SU-DHL-6 (cell line): Measurements from ENCODE around the gene CCR6.

Experiments
- H2AFZ ChIP-seq: fragments of 200-600 bp; sonication (generic); 2 replicates; pipeline ENCODE4 v1.6.1; 2014; ENCODE audit warnings: low read depth, mild to moderate bottlenecking, moderate library complexity, mixed read lengths, antibody characterized with exemption, low read length; ENCODE audit not compliant: severe bottlenecking
- H3F3A ChIP-seq: fragments of 200-600 bp; shearing (Covaris generic); 2 replicates; pipeline ENCODE4 v1.6.0; 2016; ENCODE audit warnings: antibody characterized with exemption, mild to moderate bottlenecking; ENCODE audit not compliant: insufficient read depth
- H3K27ac ChIP-seq: fragments of 200-600 bp; sonication (generic); 2 replicates; pipeline ENCODE4 v1.5.1; 2016; ENCODE audit warnings: low read depth, mild to moderate bottlenecking, low read length, moderate library complexity, mixed read lengths
- H3K27me3 ChIP-seq: fragments of 200-600 bp; sonication (generic), shearing (Covaris generic); 2 replicates; pipeline ENCODE4 v1.6.0; 2014; ENCODE audit warnings: mild to moderate bottlenecking, low read length
- H3K36me3 ChIP-seq: fragments of 200-600 bp; sonication (generic); 2 replicates; pipeline ENCODE4 v1.6.1; 2014; ENCODE audit warnings: mild to moderate bottlenecking, low read length, mixed read lengths
- H3K4me2 ChIP-seq: fragments of 300-600, 200-600 bp; shearing (Covaris generic), sonication (generic); 2 replicates; pipeline ENCODE4 v1.6.0; 2014; ENCODE audit warnings: low read length, low read depth, mild to moderate bottlenecking; ENCODE audit not compliant: poor library complexity, severe bottlenecking
- H3K4me3 ChIP-seq: fragments of 200-600 bp; sonication (generic); 2 replicates; pipeline ENCODE4 v1.5.1; 2014; ENCODE audit warnings: antibody characterized with exemption, low read length, mild to moderate bottlenecking, mixed read lengths; ENCODE audit not compliant: insufficient read depth, poor library complexity, severe bottlenecking
- H3K79me2 ChIP-seq: fragments of 200-600 bp; sonication (generic); 2 replicates; pipeline ENCODE4 v1.6.1; 2014; ENCODE audit warnings: mild to moderate bottlenecking, low read length, moderate library complexity; ENCODE audit not compliant: insufficient read depth
- H3K9ac ChIP-seq: fragments of 200-600 bp; sonication (generic); 2 replicates; pipeline ENCODE4 v1.7.0; 2014; ENCODE audit warnings: mild to moderate bottlenecking, low read length
- H3K9me2 ChIP-seq: fragments of 200-600 bp; sonication (generic); replicated peaks from 2 replicates; pipeline ENCODE4 v1.6.1; 2014; ENCODE audit warnings: low read length; ENCODE audit not compliant: insufficient read depth
- H3K9me3 ChIP-seq: fragments of 200-600 bp; sonication (generic); 2 replicates; pipeline ENCODE4 v1.6.1; 2014; ENCODE audit warnings: low read length, mixed read lengths; ENCODE audit not compliant: insufficient read depth
- H4K20me1 ChIP-seq: fragments of 200-600 bp; sonication (generic); 2 replicates; pipeline ENCODE4 v1.6.1; 2014; ENCODE audit warnings: low read depth, mild to moderate bottlenecking, antibody characterized with exemption, low read length, moderate library complexity, mixed read lengths
- CTCF ChIP-seq: fragments of 200-600 bp; sonication (generic); IDR thresholded peaks from one replicate; pipeline ENCODE4 v1.5.1; 2017; ENCODE audit warnings: antibody characterized with exemption, mild to moderate bottlenecking, low read length, moderate library complexity; ENCODE audit not compliant: insufficient read depth, poor library complexity, severe bottlenecking
- EZH2phosphoT487 ChIP-seq: fragments of 200-600 bp; sonication (generic), shearing (Covaris generic); conservative IDR thresholded peaks from 2 replicates; pipeline ENCODE4 v1.6.1; 2018; ENCODE audit warnings: mild to moderate bottlenecking, antibody characterized with exemption, low read length, moderate library complexity, mixed read lengths

CCR6 gene

GRCh38 chr6:167154895-167155294 lies 32.0 kb downstream of the CCR6 start:
- no peaks in the 10 kb centered on the region for H3F3A ChIP-seq
- no peaks in the 10 kb centered on the region for H3K36me3 ChIP-seq
- H3K79me2 ChIP-seq = no peaks in the 10 kb centered on the region
- H3K27me3 ChIP-seq = no peaks in the 10 kb centered on the region
- H3K4me3 ChIP-seq = no peak overlapping the region
- no peak overlapping the region for H2AFZ ChIP-seq
- TF ChIP-seq CTCF (no peak), EZH2phosphoT487 (no peak)
- no peaks in the 10 kb centered on the region for H4K20me1 ChIP-seq
- no peak overlapping the region for H3K4me2 ChIP-seq
- H3K9ac ChIP-seq = no peak overlapping the region
- H3K27ac ChIP-seq = no peak overlapping the region
- no peaks in the 10 kb centered on the region for H3K9me3 ChIP-seq
- H3K9me2 ChIP-seq = no peaks in the 10 kb centered on the region

DNA sequence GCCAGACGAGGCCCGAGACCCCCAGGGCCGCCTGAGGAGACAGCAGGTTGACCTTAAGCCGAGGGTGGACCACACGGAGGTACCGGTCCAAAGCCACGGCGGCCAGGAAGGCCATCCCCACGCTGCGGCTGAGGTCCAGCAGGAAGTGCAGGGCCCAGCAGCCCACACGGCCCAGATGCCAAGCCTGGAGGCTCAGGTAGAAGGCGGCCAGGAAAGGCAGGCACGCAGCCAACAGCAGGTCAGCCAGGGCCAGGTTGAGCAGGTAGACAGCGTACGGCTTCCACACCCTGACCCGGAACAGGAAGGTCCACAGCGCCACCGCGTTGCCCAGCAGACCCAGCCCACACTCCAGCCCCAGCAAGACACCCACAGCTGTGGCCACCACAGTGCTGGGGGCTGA lies 34.5 kb downstream of the CCR6 start:
- Histone ChIP-seq H3K27ac (no peak overlapping the region), H3K4me3 (no peak overlapping the region), H2AFZ (no peak overlapping the region), H4K20me1 (no peaks in the 10 kb centered on the region), H3K9me3 (no peaks in the 10 kb centered on the region), H3K4me2 (no peak overlapping the region), H3K9me2 (no peaks in the 10 kb centered on the region), H3K79me2 (no peaks in the 10 kb centered on the region), H3F3A (no peaks in the 10 kb centered on the region), H3K36me3 (no peaks in the 10 kb centered on the region), H3K27me3 (no peaks in the 10 kb centered on the region), H3K9ac (no peak overlapping the region)
- no peak for TF ChIP-seq EZH2phosphoT487
- TF ChIP-seq CTCF = no peak

GRCh38 chr6:167157863-167158262 lies 35.0 kb downstream of the CCR6 start, which contains the start of gene GPR31:
GPR31 (minus strand) TSS chr6:167157980; CDS start chr6:167157831, 149 bp downstream.
- Histone ChIP-seq H3K27me3 (no peaks in the 10 kb centered on the region), H3K4me2 (no peak within 1 kb of the TSS), H2AFZ (no peak within 1 kb of the TSS), H3K36me3 (no peaks in the 10 kb centered on the region), H3K9me2 (no peaks in the 10 kb centered on the region), H3K4me3 (no peak within 1 kb of the TSS), H3K79me2 (no peaks in the 10 kb centered on the region), H3K9ac (no peak within 1 kb of the TSS), H3K27ac (no peak within 1 kb of the TSS), H3F3A (no peaks in the 10 kb centered on the region), H4K20me1 (no peaks in the 10 kb centered on the region), H3K9me3 (no peaks in the 10 kb centered on the region)
- TF ChIP-seq EZH2phosphoT487 = no peak
- no peak for TF ChIP-seq CTCF
